ENCODE data around the gene CLEC4C.
A peak's percentile ranks its signal among the peaks of the same experiment; 100 is the strongest.

CLEC4C gene

GRCh38 chr12:7723926-7724325 is 23.2 kb downstream of the CLEC4C start:
- DNase-seq (ENCODE audit: low spot score): no peak

- DNase-seq (ENCODE audit: low spot score): no peak
Measured at GRCh38 chr12:7719946-7720730, 27.0 kb downstream of the CLEC4C start.

- DNase-seq (ENCODE audit: low spot score): peak; percentile 21
Measured at GRCh38 chr12:7716381-7716780, 30.8 kb downstream of the CLEC4C start.

- DNase-seq (ENCODE audit: low spot score): no peak
Measured at GRCh38 chr12:7712841-7713442, 34.2 kb downstream of the CLEC4C start.

- no peak for DNase-seq (ENCODE audit: low spot score)
Measured at GRCh38 chr12:7711133-7711532, 36.0 kb downstream of the CLEC4C start, which contains the start of gene DPPA3. TSS of gene DPPA3 (plus strand) at chr12:7711433. CDS start at chr12:7711571, 138 bp downstream.

- no peak for DNase-seq (ENCODE audit: low spot score)
Measured at GRCh38 chr12:7709969-7710675, 37.1 kb downstream of the CLEC4C start.

- no peak for DNase-seq (ENCODE audit: low spot score)
Measured at GRCh38 chr12:7705846-7706245, 41.3 kb downstream of the CLEC4C start.

GRCh38 chr12:7695566-7696197 is 51.5 kb downstream of the CLEC4C start, which contains the start of gene GDF3:
TSS of gene GDF3 (minus strand) at chr12:7695775. CDS start at chr12:7695728, 47 bp downstream.
- DNase-seq (ENCODE audit: low spot score): no peak

GRCh38 chr12:7695237-7695560 is 52.0 kb downstream of the CLEC4C start:
- DNase-seq (ENCODE audit: low spot score): no peak

GRCh38 chr12:7694556-7695236 is 52.5 kb downstream of the CLEC4C start:
- DNase-seq (ENCODE audit: low spot score): no peak

GRCh38 chr12:7693793-7694192 is 53.4 kb downstream of the CLEC4C start:
- no peak for DNase-seq (ENCODE audit: low spot score)

- no peak for DNase-seq (ENCODE audit: low spot score)
Measured at GRCh38 chr12:7681535-7681934, 65.6 kb downstream of the CLEC4C start.
